Panc1 (cell line): ENCODE measurements around the gene CDH23. TPM values are rescaled to one million over a fixed set of nuclear protein-coding genes. Genes with fewer than 3 reads are reported as not detected.

Source experiments
- ATAC-seq: fragments of 200-7000 bp; cut with Tn5 transposase; 2 replicates; pipeline ENCODE4 v1.9.1; 2020; ENCODE audit warnings: mild to moderate bottlenecking, moderate library complexity
- BruUV-seq: library from RNA; stranded (reverse); fragments of 400-500 nt; replicated peaks from 2 replicates; lab custom pipeline; 2021; lab: Mats Ljungman, UMichigan
- CTCF ChIA-PET: fragments of 300-600 bp; sonication (Branson Sonifier 250); formaldehyde crosslinking; loops from one replicate; lab custom pipeline; 2022; ENCODE audit warnings: antibody characterized with exemption; lab: Charles Lee
- POLR2A ChIA-PET: fragments of 300-600 bp; sonication (Branson Sonifier 250); formaldehyde crosslinking; loops from one replicate; lab custom pipeline; 2022; ENCODE audit warnings: antibody characterized with exemption; lab: Charles Lee
- DNase-seq: peaks from one replicate; pipeline ENCODE4 v3.0.0-alpha.2; 2010; ENCODE audit warnings: low read depth, low spot score
- H3K27ac ChIP-seq: 2 replicates; pipeline ENCODE4 v1.5.1; 2011; ENCODE audit warnings: mild to moderate bottlenecking, low read length, inconsistent platforms
- H3K27me3 ChIP-seq: fragments of 200-500 bp; sonication (Bioruptor generic); 2 replicates; pipeline ENCODE4 v1.6.0; 2014; ENCODE audit warnings: low read length, inconsistent platforms; ENCODE audit not compliant: control insufficient read depth, insufficient read depth
- H3K36me3 ChIP-seq: fragments of 200-500 bp; sonication (Bioruptor generic); 2 replicates; pipeline ENCODE4 v1.5.1; 2014; ENCODE audit warnings: inconsistent platforms, mild to moderate bottlenecking, low read length, moderate library complexity; ENCODE audit not compliant: control insufficient read depth, insufficient read depth
- H3K4me1 ChIP-seq: 2 replicates; pipeline ENCODE4 v1.5.1; 2011; ENCODE audit warnings: inconsistent platforms, mild to moderate bottlenecking, low read length, moderate library complexity; ENCODE audit not compliant: control insufficient read depth, insufficient read depth
- H3K4me3 ChIP-seq, 2 experiments: 2 replicates each; pipeline ENCODE4 v1.5.1; 2011 to 2012; ENCODE audit warnings: low read depth in 2 of 2, low read length in 2 of 2, mild to moderate bottlenecking in 2 of 2, inconsistent platforms in 1 of 2, moderate library complexity in 1 of 2
- H3K9me3 ChIP-seq: fragments of 200-500 bp; sonication (Bioruptor generic); 2 replicates; pipeline ENCODE4 v1.5.1; 2014; ENCODE audit warnings: low read depth, mild to moderate bottlenecking, inconsistent platforms, low read length, moderate library complexity; ENCODE audit not compliant: control insufficient read depth, insufficient read depth
- POLR2AphosphoS5 ChIP-seq: IDR thresholded peaks from 2 replicates; pipeline ENCODE4 v1.6.1; 2012; ENCODE audit warnings: mild to moderate bottlenecking, low read depth, low read length, moderate library complexity
- SIN3A ChIP-seq: IDR thresholded peaks from 2 replicates; pipeline ENCODE4 v1.6.1; 2012; ENCODE audit warnings: low read depth, mild to moderate bottlenecking, low read length, moderate library complexity, borderline replicate concordance; ENCODE audit not compliant: insufficient read depth
- TCF7L2 ChIP-seq: IDR thresholded peaks from 2 replicates; pipeline ENCODE4 v1.6.1; 2011; ENCODE audit warnings: mild to moderate bottlenecking, low read depth, low read length, inconsistent platforms
- in situ Hi-C: cut with HindIII; loops from 2 replicates; pipeline ENCODE4 v1.10.0; 2016; ENCODE audit warnings: low sequenced_read_pairs, low pct_unique_long_range_greater_than_20kb
- intact Hi-C: fragments of 100-400 bp; cut with micrococcal nuclease; formaldehyde crosslinking; loops from one replicate; pipeline ENCODE4 v1.10.0; 2022; ENCODE audit not compliant: unreplicated experiment
- total RNA-seq: library from RNA; stranded (reverse); gene quantifications from one replicate; pipeline ENCODE4 v1.2.1, GENCODE V29; 2021; ENCODE audit not compliant: unreplicated experiment
- TF ChIP-seq, protein P1 (sequence below): fragments of 450-650 bp; IDR thresholded peaks from 2 replicates; pipeline ENCODE4 v1.5.1; 2017; ENCODE audit warnings: mild to moderate bottlenecking
- TF ChIP-seq, protein P2 (sequence below), 2 experiments: IDR thresholded peaks; 2 replicates each; pipeline ENCODE4 v1.6.1; 2011 to 2012; ENCODE audit warnings: low read depth in 2 of 2, control low read depth in 1 of 2, low read length in 1 of 2, mild to moderate bottlenecking in 1 of 2, moderate library complexity in 1 of 2; ENCODE audit not compliant: insufficient read depth in 1 of 2

CDH23 gene
- total RNA-seq, 1 experiment from 2014 or later, result 2.7 TPM

GRCh38 chr10:71466330-71466729, 69.6 kb downstream of the CDH23 start:
- Histone ChIP-seq H3K4me1 (no peaks in the 10 kb centered on the region), H3K4me3 (no peak overlapping the region), H3K9me3 (no peaks in the 10 kb centered on the region), H3K27ac (no peak overlapping the region), H3K36me3 (no peaks in the 10 kb centered on the region), H3K27me3 (no peaks in the 10 kb centered on the region)
- ChIA-PET CTCF (no interaction called here), POLR2A (no interaction called here)
- ATAC-seq (no peak), DNase-seq (no peak)
- in situ Hi-C loops (no loop called here), intact Hi-C loops (no loop called here)
- BruUV-seq, result no TSS peak
- TF ChIP-seq POLR2AphosphoS5, result no peak
- TF ChIP-seq, protein P1, sequence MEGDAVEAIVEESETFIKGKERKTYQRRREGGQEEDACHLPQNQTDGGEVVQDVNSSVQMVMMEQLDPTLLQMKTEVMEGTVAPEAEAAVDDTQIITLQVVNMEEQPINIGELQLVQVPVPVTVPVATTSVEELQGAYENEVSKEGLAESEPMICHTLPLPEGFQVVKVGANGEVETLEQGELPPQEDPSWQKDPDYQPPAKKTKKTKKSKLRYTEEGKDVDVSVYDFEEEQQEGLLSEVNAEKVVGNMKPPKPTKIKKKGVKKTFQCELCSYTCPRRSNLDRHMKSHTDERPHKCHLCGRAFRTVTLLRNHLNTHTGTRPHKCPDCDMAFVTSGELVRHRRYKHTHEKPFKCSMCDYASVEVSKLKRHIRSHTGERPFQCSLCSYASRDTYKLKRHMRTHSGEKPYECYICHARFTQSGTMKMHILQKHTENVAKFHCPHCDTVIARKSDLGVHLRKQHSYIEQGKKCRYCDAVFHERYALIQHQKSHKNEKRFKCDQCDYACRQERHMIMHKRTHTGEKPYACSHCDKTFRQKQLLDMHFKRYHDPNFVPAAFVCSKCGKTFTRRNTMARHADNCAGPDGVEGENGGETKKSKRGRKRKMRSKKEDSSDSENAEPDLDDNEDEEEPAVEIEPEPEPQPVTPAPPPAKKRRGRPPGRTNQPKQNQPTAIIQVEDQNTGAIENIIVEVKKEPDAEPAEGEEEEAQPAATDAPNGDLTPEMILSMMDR, result no peak
- no peak for TF ChIP-seq TCF7L2
- TF ChIP-seq, protein P2, sequence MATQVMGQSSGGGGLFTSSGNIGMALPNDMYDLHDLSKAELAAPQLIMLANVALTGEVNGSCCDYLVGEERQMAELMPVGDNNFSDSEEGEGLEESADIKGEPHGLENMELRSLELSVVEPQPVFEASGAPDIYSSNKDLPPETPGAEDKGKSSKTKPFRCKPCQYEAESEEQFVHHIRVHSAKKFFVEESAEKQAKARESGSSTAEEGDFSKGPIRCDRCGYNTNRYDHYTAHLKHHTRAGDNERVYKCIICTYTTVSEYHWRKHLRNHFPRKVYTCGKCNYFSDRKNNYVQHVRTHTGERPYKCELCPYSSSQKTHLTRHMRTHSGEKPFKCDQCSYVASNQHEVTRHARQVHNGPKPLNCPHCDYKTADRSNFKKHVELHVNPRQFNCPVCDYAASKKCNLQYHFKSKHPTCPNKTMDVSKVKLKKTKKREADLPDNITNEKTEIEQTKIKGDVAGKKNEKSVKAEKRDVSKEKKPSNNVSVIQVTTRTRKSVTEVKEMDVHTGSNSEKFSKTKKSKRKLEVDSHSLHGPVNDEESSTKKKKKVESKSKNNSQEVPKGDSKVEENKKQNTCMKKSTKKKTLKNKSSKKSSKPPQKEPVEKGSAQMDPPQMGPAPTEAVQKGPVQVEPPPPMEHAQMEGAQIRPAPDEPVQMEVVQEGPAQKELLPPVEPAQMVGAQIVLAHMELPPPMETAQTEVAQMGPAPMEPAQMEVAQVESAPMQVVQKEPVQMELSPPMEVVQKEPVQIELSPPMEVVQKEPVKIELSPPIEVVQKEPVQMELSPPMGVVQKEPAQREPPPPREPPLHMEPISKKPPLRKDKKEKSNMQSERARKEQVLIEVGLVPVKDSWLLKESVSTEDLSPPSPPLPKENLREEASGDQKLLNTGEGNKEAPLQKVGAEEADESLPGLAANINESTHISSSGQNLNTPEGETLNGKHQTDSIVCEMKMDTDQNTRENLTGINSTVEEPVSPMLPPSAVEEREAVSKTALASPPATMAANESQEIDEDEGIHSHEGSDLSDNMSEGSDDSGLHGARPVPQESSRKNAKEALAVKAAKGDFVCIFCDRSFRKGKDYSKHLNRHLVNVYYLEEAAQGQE (IDR thresholded peaks at IDR 0.05; ENCODE audit: insufficient read depth in 1 of 2, low read depth in 2 of 2, low read length in 1 of 2), result no peak
- no peak for TF ChIP-seq SIN3A

- DNase-seq (no peak), ATAC-seq (no peak)
- in situ Hi-C loops (no loop called here), intact Hi-C loops (no loop called here)
- H3K27me3 ChIP-seq, result no peaks in the 10 kb centered on the region
- CTCF ChIA-PET, result interaction anchor here (1.9 kb wide), 1 partner anchor 19 kb away, joined by 4 read pairs; no protein-coding TSS in a partner anchor
- H3K27ac ChIP-seq, result no peak overlapping the region
- no peak for TF ChIP-seq POLR2AphosphoS5
- TF ChIP-seq, protein P2 (IDR thresholded peaks at IDR 0.05; ENCODE audit: insufficient read depth in 1 of 2, low read depth in 2 of 2, low read length in 1 of 2), result no peak
- no peak for TF ChIP-seq TCF7L2
- TF ChIP-seq, protein P1, result no peak
- no peak for TF ChIP-seq SIN3A
- no TSS peak for BruUV-seq
- no peaks in the 10 kb centered on the region for H3K9me3 ChIP-seq
- no peaks in the 10 kb centered on the region for H3K4me1 ChIP-seq
- POLR2A ChIA-PET, result no interaction called here
- no peaks in the 10 kb centered on the region for H3K36me3 ChIP-seq
- no peak overlapping the region for H3K4me3 ChIP-seq
Measured at GRCh38 chr10:71467161-71467560, 70.4 kb downstream of the CDH23 start.
